ENCODE results near the gene SULT1A1. TPM values are rescaled to one million over a fixed set of nuclear protein-coding genes. Genes with fewer than 3 reads are reported as not detected.
"Not testable (repeated sequence)": the region's sequence is repeated elsewhere in the genome, so short reads cannot be mapped to it uniquely, and the experiment has no call there.

The SULT1A1 gene
- total RNA-seq, 4 donors from 2014 or later, result 4.1 to 17.2 (median 8.3) TPM

GRCh38 chr16:28569021-28569420 is 40.8 kb downstream of the SULT1A1 start:
- DNase-seq, result no peak
- Histone ChIP-seq H3K4me1 (peaks cover 0 to 20% (median 3%) of the 10 kb centered on the region in 3 donors), H3K27ac (no peak overlapping the region), H3K27me3 (no peaks in the 10 kb centered on the region), H3K4me3 (no peak overlapping the region), H3K9me3 (peaks cover 0 to 9% (median 0%) of the 10 kb centered on the region in 3 donors), H3K36me3 (peaks cover 0 to 9% (median 0%) of the 10 kb centered on the region in 3 donors)
- intact Hi-C loops (cut with DNase I), result no loop called here
- TF ChIP-seq POLR2A (IDR thresholded peaks at IDR 0.05) (no peak), CTCF (IDR thresholded peaks at IDR 0.05) (no peak)
- 83 to 87% methylated on average over 4 to 5 of the region's 5 CpGs for WGBS, 2 donors

GRCh38 chr16:28567292-28567691 is 42.6 kb downstream of the SULT1A1 start:
- no peaks in the 10 kb centered on the region for H3K27me3 ChIP-seq
- peaks cover 0 to 6% (median 2%) of the 10 kb centered on the region in 3 donors for H3K4me1 ChIP-seq
- H3K36me3 ChIP-seq, result peaks cover 0 to 9% (median 0%) of the 10 kb centered on the region in 3 donors
- TF ChIP-seq POLR2A (IDR thresholded peaks at IDR 0.05), result no peak
- TF ChIP-seq CTCF (IDR thresholded peaks at IDR 0.05), result no peak
- no peak for DNase-seq
- intact Hi-C loops (cut with DNase I), result no loop called here
- H3K9me3 ChIP-seq, result peaks cover 0 to 9% (median 0%) of the 10 kb centered on the region in 3 donors
- H3K4me3 ChIP-seq, result no peak overlapping the region
- WGBS, 2 donors, result 89 to 94% methylated on average over 2 of the region's 2 CpGs
- H3K27ac ChIP-seq, result no peak overlapping the region

- H3K36me3 ChIP-seq; H3K27ac ChIP-seq; H3K4me3 ChIP-seq; H3K4me1 ChIP-seq; H3K27me3 ChIP-seq; H3K9me3 ChIP-seq; DNase-seq; intact Hi-C loops (cut with DNase I): not testable (repeated sequence)
- WGBS, 2 donors, result 98 to 100% methylated on average over 3 to 4 of the region's 4 CpGs
These were observed 43.5 kb downstream of the SULT1A1 start for GRCh38 chr16:28566233-28566925.

GRCh38 chr16:28563218-28563617 is 46.6 kb downstream of the SULT1A1 start:
- H3K36me3 ChIP-seq, result peaks cover 0 to 22% (median 0%) of the 10 kb centered on the region in 3 donors
- H3K27me3 ChIP-seq, result no peaks in the 10 kb centered on the region
- no peak overlapping the region for H3K27ac ChIP-seq
- no peak overlapping the region for H3K4me3 ChIP-seq
- peaks cover 0 to 9% (median 0%) of the 10 kb centered on the region in 3 donors for H3K9me3 ChIP-seq
- intact Hi-C loops (cut with DNase I), result no loop called here
- no peak for TF ChIP-seq POLR2A (IDR thresholded peaks at IDR 0.05)
- no peak for TF ChIP-seq CTCF (IDR thresholded peaks at IDR 0.05)
- WGBS, 2 donors, result 91 to 92% methylated on average over 6 of the region's 6 CpGs
- no peak for DNase-seq
- peaks cover 0 to 6% (median 0%) of the 10 kb centered on the region in 3 donors for H3K4me1 ChIP-seq

GRCh38 chr16:28562199-28562598 is 47.6 kb downstream of the SULT1A1 start:
- Histone ChIP-seq H3K4me1 (peaks cover 0 to 6% (median 0%) of the 10 kb centered on the region in 3 donors), H3K9me3 (peaks cover 0 to 2% (median 0%) of the 10 kb centered on the region in 3 donors), H3K27ac (no peak overlapping the region), H3K4me3 (no peak overlapping the region), H3K27me3 (no peaks in the 10 kb centered on the region), H3K36me3 (peaks cover 0 to 33% (median 0%) of the 10 kb centered on the region in 3 donors)
- no peak for DNase-seq
- intact Hi-C loops (cut with DNase I), result no loop called here
- WGBS, 2 donors, result 92 to 100% methylated on average over 4 of the region's 4 CpGs
- TF ChIP-seq CTCF (IDR thresholded peaks at IDR 0.05) (no peak), POLR2A (IDR thresholded peaks at IDR 0.05) (no peak)
